ENCODE data around the gene LGALS3BP. TPM values are rescaled to one million over a fixed set of nuclear protein-coding genes. Genes with fewer than 3 reads are reported as not detected.

The LGALS3BP gene
- total RNA-seq, 2 donors from 2014 or later = 23.3 to 71.4 TPM

DNA sequence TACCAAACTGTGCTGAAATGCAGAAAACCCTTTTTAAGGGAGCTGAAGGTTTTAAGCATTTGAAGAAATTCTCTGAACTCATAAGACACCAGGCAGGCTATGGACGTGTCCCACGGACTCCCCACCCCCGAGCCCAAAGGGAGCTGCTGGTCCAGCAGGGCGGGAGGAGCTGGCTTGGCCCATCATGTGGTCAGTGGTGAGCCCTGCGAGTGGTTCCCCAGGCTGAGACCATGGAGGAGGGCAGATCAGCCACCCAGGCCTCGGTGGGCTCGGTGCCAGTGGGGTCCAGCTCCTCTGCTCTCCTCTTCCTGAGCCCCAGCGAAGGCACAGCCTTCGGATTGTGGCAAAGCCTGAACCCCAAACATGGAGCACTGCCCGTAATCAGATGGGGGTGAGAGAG, 27.0 kb downstream of the LGALS3BP start:
- TF ChIP-seq, protein P1, sequence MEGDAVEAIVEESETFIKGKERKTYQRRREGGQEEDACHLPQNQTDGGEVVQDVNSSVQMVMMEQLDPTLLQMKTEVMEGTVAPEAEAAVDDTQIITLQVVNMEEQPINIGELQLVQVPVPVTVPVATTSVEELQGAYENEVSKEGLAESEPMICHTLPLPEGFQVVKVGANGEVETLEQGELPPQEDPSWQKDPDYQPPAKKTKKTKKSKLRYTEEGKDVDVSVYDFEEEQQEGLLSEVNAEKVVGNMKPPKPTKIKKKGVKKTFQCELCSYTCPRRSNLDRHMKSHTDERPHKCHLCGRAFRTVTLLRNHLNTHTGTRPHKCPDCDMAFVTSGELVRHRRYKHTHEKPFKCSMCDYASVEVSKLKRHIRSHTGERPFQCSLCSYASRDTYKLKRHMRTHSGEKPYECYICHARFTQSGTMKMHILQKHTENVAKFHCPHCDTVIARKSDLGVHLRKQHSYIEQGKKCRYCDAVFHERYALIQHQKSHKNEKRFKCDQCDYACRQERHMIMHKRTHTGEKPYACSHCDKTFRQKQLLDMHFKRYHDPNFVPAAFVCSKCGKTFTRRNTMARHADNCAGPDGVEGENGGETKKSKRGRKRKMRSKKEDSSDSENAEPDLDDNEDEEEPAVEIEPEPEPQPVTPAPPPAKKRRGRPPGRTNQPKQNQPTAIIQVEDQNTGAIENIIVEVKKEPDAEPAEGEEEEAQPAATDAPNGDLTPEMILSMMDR (conservative IDR thresholded peaks at IDR 0.05) = no peak
- Histone ChIP-seq H3K4me1 (ENCODE audit: control insufficient read depth, insufficient read depth, low read length) (no peaks in the 10 kb centered on the region), H3K36me3 (ENCODE audit: control insufficient read depth, insufficient read depth, low read length) (no peaks in the 10 kb centered on the region), H3K9ac (ENCODE audit: extremely low read depth, low read length, poor library complexity, severe bottlenecking) (no peak overlapping the region), H3K27ac (ENCODE audit: low read depth, low read length) (no peak overlapping the region), H3K4me3 (ENCODE audit: low read length) (no peak overlapping the region), H3K27me3 (ENCODE audit: control insufficient read depth, insufficient read depth, low read length, poor library complexity, severe bottlenecking) (no peaks in the 10 kb centered on the region), H3K9me3 (ENCODE audit: control insufficient read depth, low read length) (peaks cover 21% of the 10 kb centered on the region)
- Mint-ChIP-seq H3K36me3 (ENCODE audit: low read depth) (no peaks in the 10 kb centered on the region), H3K4me1 (peaks cover 11% of the 10 kb centered on the region), H3K4me3 (no peak overlapping the region), H3K27me3 (ENCODE audit: insufficient read depth) (no peaks in the 10 kb centered on the region), H3K9me3 (peaks cover 19% of the 10 kb centered on the region), H3K27ac (no peak overlapping the region)
- WGBS, 2 experiments (ENCODE audit: insufficient coverage in 1 of 2, insufficient read length in 1 of 2) = 92 to 93% methylated on average over 8 to 10 of the region's 10 CpGs
- no peak for DNase-seq

DNA sequence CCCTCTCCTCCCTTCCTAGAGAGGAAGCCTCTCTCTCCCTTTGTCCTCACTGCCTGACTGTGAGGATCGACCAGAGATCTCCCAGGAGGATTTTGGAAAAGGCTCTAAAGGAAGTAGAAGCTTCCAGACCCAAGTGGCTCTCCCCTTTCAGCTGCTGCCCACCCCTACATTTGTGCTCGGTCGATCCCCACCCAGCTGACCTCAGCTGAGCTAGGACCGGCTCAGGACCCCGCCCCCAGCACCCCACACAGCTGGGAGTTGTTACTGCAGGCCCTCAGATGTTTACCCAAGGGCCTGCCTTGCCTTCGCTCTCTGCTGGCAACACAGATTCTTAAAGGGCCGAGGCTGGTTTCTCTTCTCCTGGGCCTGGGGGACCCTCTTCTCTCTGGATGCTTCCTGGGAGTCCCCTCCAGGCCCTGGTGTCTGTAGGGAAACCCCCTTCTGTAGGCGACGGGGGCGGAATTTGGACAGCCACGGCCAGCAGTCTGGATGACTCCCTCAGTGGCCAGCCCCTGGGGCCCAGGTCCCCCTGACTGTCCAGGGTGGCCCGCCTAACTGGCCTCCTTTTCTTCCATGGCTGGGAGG, 27.7 kb downstream of the LGALS3BP start:
- Mint-ChIP-seq H3K27ac (peak overlapping the region; percentile 91), H3K36me3 (ENCODE audit: low read depth) (no peaks in the 10 kb centered on the region), H3K4me1 (peaks cover 11% of the 10 kb centered on the region), H3K4me3 (no peak overlapping the region), H3K27me3 (ENCODE audit: insufficient read depth) (no peaks in the 10 kb centered on the region), H3K9me3 (peaks cover 19% of the 10 kb centered on the region)
- H3K27ac ChIP-seq (ENCODE audit: low read depth, low read length) = no peak overlapping the region
- 78 to 92% methylated on average over 4 to 12 of the region's 12 CpGs for WGBS, 2 experiments (ENCODE audit: insufficient coverage in 1 of 2, insufficient read length in 1 of 2)
- TF ChIP-seq, protein P1 (conservative IDR thresholded peaks at IDR 0.05) = no peak
- no peaks in the 10 kb centered on the region for H3K27me3 ChIP-seq (ENCODE audit: control insufficient read depth, insufficient read depth, low read length, poor library complexity, severe bottlenecking)
- no peak overlapping the region for H3K9ac ChIP-seq (ENCODE audit: extremely low read depth, low read length, poor library complexity, severe bottlenecking)
- H3K36me3 ChIP-seq (ENCODE audit: control insufficient read depth, insufficient read depth, low read length) = no peaks in the 10 kb centered on the region
- H3K4me3 ChIP-seq (ENCODE audit: low read length) = no peak overlapping the region
- no peak for DNase-seq
- no peaks in the 10 kb centered on the region for H3K4me1 ChIP-seq (ENCODE audit: control insufficient read depth, insufficient read depth, low read length)
- H3K9me3 ChIP-seq (ENCODE audit: control insufficient read depth, low read length) = peaks cover 21% of the 10 kb centered on the region

DNA sequence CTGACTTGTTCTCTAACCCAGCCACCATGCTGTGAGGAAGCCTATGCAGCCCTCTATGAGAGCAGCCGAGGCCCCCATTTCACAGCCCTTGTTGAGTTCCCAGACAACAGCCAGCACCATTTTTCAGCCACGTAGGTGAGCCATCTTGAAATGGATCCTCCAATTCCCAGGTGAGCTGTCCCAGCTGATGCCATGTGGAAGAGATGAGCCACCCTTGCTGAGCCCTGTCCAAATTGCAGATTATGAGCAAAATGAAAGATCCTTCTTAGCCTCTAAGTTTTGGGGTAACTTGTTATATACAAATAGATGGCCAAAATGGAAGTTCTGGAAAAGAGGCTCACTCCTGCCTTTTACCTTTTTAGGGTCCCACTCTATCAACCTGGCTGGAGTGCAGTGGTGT, 28.9 kb downstream of the LGALS3BP start:
- 88 to 90% methylated on average over 2 of the region's 2 CpGs for WGBS, 2 experiments (ENCODE audit: insufficient coverage in 1 of 2, insufficient read length in 1 of 2)
- Mint-ChIP-seq H3K27me3 (ENCODE audit: insufficient read depth) (no peaks in the 10 kb centered on the region), H3K27ac (no peak overlapping the region), H3K36me3 (ENCODE audit: low read depth) (no peaks in the 10 kb centered on the region), H3K9me3 (peaks cover 19% of the 10 kb centered on the region), H3K4me3 (no peak overlapping the region), H3K4me1 (peaks cover 11% of the 10 kb centered on the region)
- H3K27me3 ChIP-seq (ENCODE audit: control insufficient read depth, insufficient read depth, low read length, poor library complexity, severe bottlenecking) = no peaks in the 10 kb centered on the region
- TF ChIP-seq, protein P1 (conservative IDR thresholded peaks at IDR 0.05) = no peak
- no peaks in the 10 kb centered on the region for H3K36me3 ChIP-seq (ENCODE audit: control insufficient read depth, insufficient read depth, low read length)
- no peak overlapping the region for H3K27ac ChIP-seq (ENCODE audit: low read depth, low read length)
- peaks cover 21% of the 10 kb centered on the region for H3K9me3 ChIP-seq (ENCODE audit: control insufficient read depth, low read length)
- DNase-seq = no peak
- H3K4me3 ChIP-seq (ENCODE audit: low read length) = no peak overlapping the region
- no peaks in the 10 kb centered on the region for H3K4me1 ChIP-seq (ENCODE audit: control insufficient read depth, insufficient read depth, low read length)
- no peak overlapping the region for H3K9ac ChIP-seq (ENCODE audit: extremely low read depth, low read length, poor library complexity, severe bottlenecking)
